HepG2 (cell line): Measurements from ENCODE around the gene RAPGEFL1. TPM values are rescaled to one million over a fixed set of nuclear protein-coding genes. Genes with fewer than 3 reads are reported as not detected.

Experiments used
- CAMTA2 ChIP-seq: sonication (generic); formaldehyde crosslinking; IDR thresholded peaks from 2 replicates; pipeline ENCODE4 v1.4.0; 2020; ENCODE audit warnings: mild to moderate bottlenecking, missing genetic modification reagents, borderline replicate concordance
- CREBL2 ChIP-seq: sonication (generic); formaldehyde crosslinking; IDR thresholded peaks from 2 replicates; pipeline ENCODE4 v1.8.1; 2023; ENCODE audit warnings: missing genetic modification reagents, mild to moderate bottlenecking, borderline replicate concordance
- CTCF ChIP-seq: sonication (generic); formaldehyde crosslinking; IDR thresholded peaks from 2 replicates; pipeline ENCODE4 v1.5.0; 2020; ENCODE audit warnings: mild to moderate bottlenecking, missing genetic modification reagents, moderate library complexity
- HNRNPK ChIP-seq: fragments of 200-400 bp; formaldehyde crosslinking; IDR thresholded peaks from 2 replicates; pipeline ENCODE4 v1.6.1; 2018; ENCODE audit warnings: low read length, low read depth, moderate library complexity, mild to moderate bottlenecking; ENCODE audit not compliant: poor library complexity, severe bottlenecking
- JUN ChIP-seq: sonication (generic); formaldehyde crosslinking; IDR thresholded peaks from 2 replicates; pipeline ENCODE4 v1.4.0; 2020; ENCODE audit warnings: mild to moderate bottlenecking, missing genetic modification reagents
- NBN ChIP-seq: fragments of 450-650 bp; conservative IDR thresholded peaks from 2 replicates; pipeline ENCODE4 v1.6.1; 2017
- RAD21 ChIP-seq: fragments of 450-650 bp; formaldehyde crosslinking; IDR thresholded peaks from 2 replicates; pipeline ENCODE4 v1.5.0; 2020; ENCODE audit warnings: mild to moderate bottlenecking
- SRSF4 ChIP-seq: fragments of 200-400 bp; formaldehyde crosslinking; IDR thresholded peaks from one replicate; pipeline ENCODE4 v1.6.1; 2018; ENCODE audit warnings: mild to moderate bottlenecking, low read depth, low read length, moderate library complexity; ENCODE audit not compliant: poor library complexity, severe bottlenecking
- THAP8 ChIP-seq: sonication (generic); formaldehyde crosslinking; IDR thresholded peaks from 2 replicates; pipeline ENCODE4 v1.5.1; 2020; ENCODE audit warnings: missing genetic modification reagents, mild to moderate bottlenecking, borderline replicate concordance
- ZNF101 ChIP-seq: sonication (generic); formaldehyde crosslinking; IDR thresholded peaks from 2 replicates; pipeline ENCODE4 v1.4.0; 2020; ENCODE audit warnings: mild to moderate bottlenecking, low read depth, missing genetic modification reagents, borderline replicate concordance
- ZNF253 ChIP-seq: sonication (generic); formaldehyde crosslinking; IDR thresholded peaks from 2 replicates; pipeline ENCODE4 v1.8.0; 2022; ENCODE audit warnings: mild to moderate bottlenecking, missing genetic modification reagents, borderline replicate concordance
- ZNF513 ChIP-seq: sonication (generic); formaldehyde crosslinking; conservative IDR thresholded peaks from 2 replicates; pipeline ENCODE4 v1.5.0; 2020; ENCODE audit warnings: missing genetic modification reagents
- ZNF580 ChIP-seq: IDR thresholded peaks from 2 replicates; pipeline ENCODE4 v1.6.1; 2016; ENCODE audit warnings: low read depth, borderline replicate concordance
- ZNF770 ChIP-seq: sonication (generic); formaldehyde crosslinking; IDR thresholded peaks from 2 replicates; pipeline ENCODE4 v1.5.0; 2020; ENCODE audit warnings: mild to moderate bottlenecking, missing genetic modification reagents
- ZNF879 ChIP-seq: sonication (generic); formaldehyde crosslinking; IDR thresholded peaks from 2 replicates; pipeline ENCODE4 v1.8.1; 2023; ENCODE audit warnings: missing genetic modification reagents
- ZNF883 ChIP-seq: sonication (generic); formaldehyde crosslinking; IDR thresholded peaks from 2 replicates; pipeline ENCODE4 v1.5.1; 2020; ENCODE audit warnings: mild to moderate bottlenecking, missing genetic modification reagents; ENCODE audit errors: not compliant biosample characterization
- polyA plus RNA-seq, 8 experiments: library from polyadenylated mRNA; depleted of rRNA in 3 of 8; stranded (reverse) in 7 of 8; unstranded in 1 of 8; fragments of >200 nt; fragmentation: Illumina TruSeq in 4 of 8; extraction: Trizol in 4 of 8; gene quantifications; 2 replicates each; pipeline versions ENCODE4 v1.2.1 to v1.2.3, GENCODE V29; 2011 to 2016; ENCODE audit warnings: low read depth in 4 of 8, missing spikeins in 1 of 8, mixed read lengths in 1 of 8; ENCODE audit not compliant: insufficient read depth in 1 of 8
- total RNA-seq, 5 experiments: library from RNA; depleted of rRNA; stranded (reverse); fragments of >200 nt; fragmentation: Illumina TruSeq; extraction: Trizol; gene quantifications; 2 replicates each; pipeline ENCODE4 v1.2.3, GENCODE V29; 2016; ENCODE audit warnings: low read depth in 1 of 5

RAPGEFL1 gene
- total and polyA plus RNA-seq, 2 of the 13 experiments (the other 11 are each of a cell fraction or from before 2014, with no cell fraction given): 4.5 to 7.8 TPM

- TF ChIP-seq ZNF513 (CRISPR knock-in tag): no peak
- no peak for TF ChIP-seq ZNF101
- no peak for TF ChIP-seq NBN
- TF ChIP-seq RAD21 (CRISPR knock-in tag): no peak
- no peak for TF ChIP-seq ZNF883
- no peak for TF ChIP-seq HNRNPK
- TF ChIP-seq SRSF4: no peak
- TF ChIP-seq ZNF580: peak; percentile 38; the same call in 1 of the 2 replicates
- no peak for TF ChIP-seq CAMTA2 (CRISPR knock-in tag)
- TF ChIP-seq CREBL2 (CRISPR knock-in tag): no peak
- TF ChIP-seq THAP8 (CRISPR knock-in tag): no peak
- TF ChIP-seq JUN (CRISPR knock-in tag): no peak
- TF ChIP-seq ZNF879: no peak
- no peak for TF ChIP-seq CTCF (CRISPR knock-in tag)
- TF ChIP-seq ZNF770: peak; percentile 93
- TF ChIP-seq ZNF253: no peak
Observed at GRCh38 chr17:40173091-40173777, 4.0 kb upstream of the RAPGEFL1 start (continued).
